ENCODE measurements around the gene HOXD13. TPM values are rescaled to one million over a fixed set of nuclear protein-coding genes. Genes with fewer than 3 reads are reported as not detected.

The HOXD13 gene
- polyA plus RNA-seq, 1 experiment = not detected

DNA sequence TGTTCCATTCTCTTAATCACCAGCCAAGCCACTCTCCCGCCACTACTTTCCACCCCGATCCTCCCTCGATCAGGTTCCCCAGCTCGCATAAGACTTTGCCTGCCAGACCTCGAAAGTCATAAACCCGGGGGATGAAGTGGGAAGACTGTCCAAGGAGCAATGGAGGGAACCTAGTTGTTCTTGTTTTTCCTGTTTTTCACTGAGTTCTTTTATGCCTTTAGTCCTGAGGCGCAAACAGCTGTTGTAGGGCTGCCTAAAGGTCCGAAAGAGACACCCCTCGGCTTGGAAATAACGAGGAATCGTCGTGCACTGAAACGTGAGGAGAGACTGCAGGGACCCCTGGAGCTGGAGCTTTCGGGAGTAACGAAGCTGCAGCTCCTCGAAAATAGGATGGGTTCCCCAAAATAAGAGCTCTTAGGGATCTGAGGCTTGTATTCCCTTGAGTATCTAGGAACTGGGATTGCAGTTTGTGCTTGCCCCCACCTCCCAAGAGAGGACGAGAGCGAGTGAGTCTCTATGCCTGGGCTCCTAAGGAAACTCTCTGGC, 5.4 kb downstream of the HOXD13 start:
- no peak for DNase-seq (ENCODE audit: low read depth, low spot score)
- H3K9me3 ChIP-seq (ENCODE audit: control insufficient read depth, insufficient read depth, low read length) = peaks cover 18% of the 10 kb centered on the region; the same call in 1 of the 2 replicates
- no peak overlapping the region for H3K27ac ChIP-seq (ENCODE audit: low read depth, low read length)
- H3K4me3 ChIP-seq (ENCODE audit: low read depth, low read length) = no peak overlapping the region
- POLR2A ChIA-PET = no interaction called here
- CTCF ChIA-PET = interaction anchor here (0.6 to 6.3 kb wide), 22 partner anchors 10 to 1401 kb away, joined by 3 to 135 read pairs (median 4); no protein-coding TSS in a partner anchor
- H3K27me3 ChIP-seq (ENCODE audit: control insufficient read depth, insufficient read depth, low read length) = peaks cover 97% of the 10 kb centered on the region
- no peak for TF ChIP-seq CTCF (IDR thresholded peaks at IDR 0.05; ENCODE audit: low read depth, low read length)

DNA sequence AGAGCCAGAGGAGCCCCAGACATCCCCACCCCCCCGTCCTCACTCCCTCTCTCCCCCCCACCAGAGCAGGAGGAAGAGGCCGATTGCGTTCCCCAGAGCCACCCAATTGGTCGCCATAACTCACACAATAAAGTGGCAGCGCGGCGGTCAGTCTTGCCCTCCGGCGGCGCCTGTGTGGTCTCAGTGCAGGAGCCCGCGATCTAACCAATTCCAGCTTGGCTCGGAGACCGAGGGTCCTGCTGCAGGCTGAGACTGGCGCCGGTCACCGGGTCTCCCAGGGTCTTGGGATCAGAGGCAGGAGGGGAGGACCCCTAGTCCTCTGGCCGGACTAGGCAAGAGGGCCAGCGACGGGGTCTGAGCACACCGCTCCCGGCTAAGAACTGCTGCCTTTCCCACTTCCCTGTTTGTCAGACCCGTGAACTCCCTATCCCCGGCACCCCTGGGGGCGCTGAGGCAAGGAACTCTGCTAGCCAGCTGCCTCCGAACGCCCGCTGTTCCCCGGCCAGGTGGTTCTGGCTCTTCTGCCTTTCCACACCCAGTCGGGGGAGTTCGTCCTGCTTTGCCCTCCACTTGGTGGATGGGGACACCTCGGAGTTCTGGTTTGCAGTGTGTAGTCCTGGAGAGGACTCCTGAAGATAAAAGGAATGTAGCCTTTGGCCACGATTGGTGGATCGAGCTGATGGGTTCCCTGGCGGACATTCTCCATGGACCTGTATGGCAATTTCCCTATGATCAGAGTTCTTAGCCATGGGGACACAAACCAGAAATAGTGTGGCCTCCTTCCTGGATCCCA, 6.0 kb downstream of the HOXD13 start:
- CTCF ChIA-PET = interaction anchor here (1.1 to 6.3 kb wide), 12 partner anchors 13 to 1398 kb away, joined by 3 to 135 read pairs (median 8); no protein-coding TSS in a partner anchor
- DNase-seq (ENCODE audit: low read depth, low spot score) = no peak
- Histone ChIP-seq H3K27ac (ENCODE audit: low read depth, low read length) (no peak overlapping the region), H3K4me3 (ENCODE audit: low read depth, low read length) (no peak overlapping the region), H3K27me3 (ENCODE audit: control insufficient read depth, insufficient read depth, low read length) (peaks cover 96% of the 10 kb centered on the region), H3K9me3 (ENCODE audit: control insufficient read depth, insufficient read depth, low read length) (peaks cover 12% of the 10 kb centered on the region; the same call in 1 of the 2 replicates)
- POLR2A ChIA-PET = no interaction called here
- no peak for TF ChIP-seq CTCF (IDR thresholded peaks at IDR 0.05; ENCODE audit: low read depth, low read length)

GRCh38 chr2:176099159-176099727, 6.7 kb downstream of the HOXD13 start:
- Histone ChIP-seq H3K4me3 (ENCODE audit: low read depth, low read length) (no peak overlapping the region), H3K9me3 (ENCODE audit: control insufficient read depth, insufficient read depth, low read length) (peaks cover 11% of the 10 kb centered on the region; the same call in 1 of the 2 replicates), H3K27me3 (ENCODE audit: control insufficient read depth, insufficient read depth, low read length) (peaks cover 96% of the 10 kb centered on the region), H3K27ac (ENCODE audit: low read depth, low read length) (no peak overlapping the region)
- POLR2A ChIA-PET = no interaction called here
- DNase-seq (ENCODE audit: low read depth, low spot score) = no peak
- CTCF ChIA-PET = interaction anchor here (0.6 to 6.3 kb wide), 2 partner anchors 410 to 722 kb away, joined by 3 to 135 read pairs; no protein-coding TSS in a partner anchor
- TF ChIP-seq CTCF (IDR thresholded peaks at IDR 0.05; ENCODE audit: low read depth, low read length) = no peak

DNA sequence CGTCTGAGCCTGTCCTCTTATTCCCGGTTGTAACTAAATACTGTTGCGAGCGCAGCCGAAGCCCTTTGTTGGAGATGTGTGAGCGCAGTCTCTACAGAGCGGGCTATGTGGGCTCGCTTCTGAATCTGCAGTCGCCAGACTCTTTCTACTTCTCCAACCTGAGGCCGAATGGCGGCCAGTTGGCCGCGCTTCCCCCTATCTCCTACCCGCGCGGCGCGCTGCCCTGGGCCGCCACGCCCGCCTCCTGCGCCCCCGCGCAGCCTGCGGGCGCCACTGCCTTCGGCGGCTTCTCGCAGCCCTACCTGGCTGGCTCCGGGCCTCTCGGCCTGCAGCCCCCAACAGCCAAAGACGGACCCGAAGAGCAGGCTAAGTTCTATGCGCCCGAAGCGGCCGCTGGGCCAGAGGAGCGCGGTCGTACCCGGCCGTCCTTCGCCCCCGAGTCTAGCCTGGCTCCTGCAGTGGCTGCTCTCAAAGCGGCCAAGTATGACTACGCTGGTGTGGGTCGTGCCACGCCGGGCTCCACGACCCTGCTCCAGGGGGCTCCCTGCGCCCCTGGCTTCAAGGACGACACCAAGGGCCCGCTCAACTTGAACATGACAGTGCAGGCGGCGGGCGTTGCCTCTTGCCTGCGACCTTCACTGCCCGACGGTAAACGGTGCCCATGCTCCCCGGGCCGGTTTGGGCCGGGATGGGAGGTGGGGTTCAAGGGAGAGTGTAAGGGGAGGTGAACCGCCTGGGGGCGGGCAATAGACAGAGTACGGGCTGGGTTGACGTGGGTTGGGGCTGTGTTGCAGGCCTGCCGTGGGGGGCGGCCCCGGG, 7.4 kb downstream of the HOXD13 start, which contains the start of gene HOXD12:
Gene HOXD12, plus strand, starts transcription at position 68 of the 819 bp plus-strand sequence. Its CDS starts 7 bp downstream, at position 75.
- peaks cover 11% of the 10 kb centered on the region; the same call in 1 of the 2 replicates for H3K9me3 ChIP-seq (ENCODE audit: control insufficient read depth, insufficient read depth, low read length)
- H3K27me3 ChIP-seq (ENCODE audit: control insufficient read depth, insufficient read depth, low read length) = peaks cover 96% of the 10 kb centered on the region
- ChIA-PET POLR2A (no interaction called here), CTCF (interaction anchor here (0.6 kb wide), 1 partner anchor 723 kb away, joined by 3 read pairs; no protein-coding TSS in a partner anchor)
- TF ChIP-seq CTCF (IDR thresholded peaks at IDR 0.05; ENCODE audit: low read depth, low read length) = no peak
- H3K27ac ChIP-seq (ENCODE audit: low read depth, low read length) = no peak within 1 kb of the TSS
- H3K4me3 ChIP-seq (ENCODE audit: low read depth, low read length) = no peak within 1 kb of the TSS
- DNase-seq (ENCODE audit: low read depth, low spot score) = no peak

All from AG04450 (cell line).